PC-3 (cell line): ENCODE measurements around the gene ZNF333.

Experiments used
- CTCF ChIP-seq: fragments of 300-600 bp; sonication (generic); conservative IDR thresholded peaks from 2 replicates; pipeline ENCODE4 v1.5.1; 2017; ENCODE audit warnings: antibody characterized with exemption, low read depth, mild to moderate bottlenecking, low read length
- EZH2 ChIP-seq: fragments of 300-600 bp; sonication (generic); IDR thresholded peaks from one replicate; pipeline ENCODE4 v1.6.1; 2017; ENCODE audit warnings: antibody characterized with exemption, mild to moderate bottlenecking, low read length; ENCODE audit not compliant: unreplicated experiment

- TF ChIP-seq CTCF (no peak), EZH2 (no peak)
Observed at GRCh38 chr19:14719162-14719561, 29.3 kb downstream of the ZNF333 start.
